ENCODE data around the gene SPATA2. TPM values are rescaled to one million over a fixed set of nuclear protein-coding genes. Genes with fewer than 3 reads are reported as not detected.

SPATA2 gene
- total RNA-seq, 4 donors from 2014 or later = 3.3 to 5.6 (median 4.0) TPM

GRCh38 chr20:49890471-49891361 lies 24.6 kb downstream of the SPATA2 start:
- intact Hi-C loops (cut with DNase I) = no loop called here
- peaks cover 0 to 78% (median 19%) of the 10 kb centered on the region in 3 donors for H3K4me1 ChIP-seq
- H3K36me3 ChIP-seq = peaks cover 2 to 47% (median 8%) of the 10 kb centered on the region in 3 donors
- DNase-seq = no peak
- H3K4me3 ChIP-seq = no peak overlapping the region
- WGBS, 2 donors = 77 to 83% methylated on average over 1 to 13 of the region's 21 CpGs
- TF ChIP-seq CTCF (IDR thresholded peaks at IDR 0.05) (no peak), POLR2A (IDR thresholded peaks at IDR 0.05) (no peak)
- H3K9me3 ChIP-seq = no peaks in the 10 kb centered on the region
- H3K27me3 ChIP-seq = no peaks in the 10 kb centered on the region
- H3K27ac ChIP-seq = peak overlapping the region in 1 of 4 donors; percentile 44

GRCh38 chr20:49889935-49890333 lies 25.4 kb downstream of the SPATA2 start:
- 52 to 55% methylated on average over 7 to 8 of the region's 9 CpGs for WGBS, 2 donors
- no peak for DNase-seq
- H3K4me3 ChIP-seq = no peak overlapping the region
- peaks cover 0 to 78% (median 19%) of the 10 kb centered on the region in 3 donors for H3K4me1 ChIP-seq
- no peak for TF ChIP-seq POLR2A (IDR thresholded peaks at IDR 0.05)
- TF ChIP-seq CTCF (IDR thresholded peaks at IDR 0.05) = peak in 4 of 6 experiments; percentile 16 to 61 (median 40)
- peak overlapping the region in 1 of 4 donors; percentile 44 for H3K27ac ChIP-seq
- H3K9me3 ChIP-seq = no peaks in the 10 kb centered on the region
- intact Hi-C loops (cut with DNase I) = loop anchor here (10.0 kb wide), 1 partner anchor 345 kb away; no protein-coding TSS in a partner anchor
- H3K27me3 ChIP-seq = no peaks in the 10 kb centered on the region
- H3K36me3 ChIP-seq = peaks cover 6 to 55% (median 9%) of the 10 kb centered on the region in 3 donors

DNA sequence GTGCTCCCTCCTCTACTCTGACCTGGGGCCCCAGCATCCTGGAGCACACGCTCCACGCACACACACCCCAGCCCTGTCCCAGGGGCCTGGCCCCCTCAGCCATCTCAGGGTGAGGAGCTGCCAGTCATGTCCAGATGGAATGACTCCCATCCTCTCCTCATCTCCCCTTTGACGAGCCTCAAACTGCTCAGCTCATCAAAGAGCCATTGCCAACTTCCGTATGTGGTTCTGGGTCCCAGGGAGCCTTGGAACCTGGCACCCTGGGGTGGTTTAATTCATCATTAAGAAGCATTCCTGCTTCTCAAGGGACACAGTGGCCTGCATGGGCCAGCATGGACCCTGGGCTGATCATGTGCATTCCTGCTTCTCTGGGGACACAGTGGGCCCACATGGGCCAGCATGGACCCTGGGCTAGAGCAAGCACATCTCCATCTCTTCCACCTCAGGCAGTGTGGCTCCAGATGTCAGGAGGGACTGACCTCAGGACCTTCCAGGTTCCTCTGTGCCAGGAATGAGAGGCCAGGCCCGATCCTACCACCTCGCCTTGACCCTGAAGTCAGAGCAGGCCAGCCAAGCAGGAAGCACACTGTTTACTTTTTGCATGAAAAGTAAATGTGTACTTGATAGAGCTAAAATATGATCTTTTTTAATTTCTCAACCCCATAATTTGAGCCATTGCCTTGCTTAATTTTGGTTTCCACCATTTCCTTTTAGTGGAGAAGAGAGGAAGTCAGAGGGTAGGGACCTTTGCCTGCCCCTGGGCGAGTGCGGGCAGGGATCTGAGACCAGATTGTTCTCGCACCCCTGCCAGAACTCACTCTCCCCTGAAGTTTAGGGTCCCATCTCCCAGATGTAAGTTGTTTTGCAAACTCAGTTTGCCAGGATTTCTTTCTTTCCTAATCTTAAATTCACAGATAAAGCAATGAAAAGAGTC lies 26.1 kb downstream of the SPATA2 start:
- 58 to 68% methylated on average over 6 to 8 of the region's 9 CpGs for WGBS, 2 donors
- H3K36me3 ChIP-seq = peaks cover 13 to 62% (median 16%) of the 10 kb centered on the region in 3 donors
- no peaks in the 10 kb centered on the region for H3K9me3 ChIP-seq
- no peak overlapping the region for H3K4me3 ChIP-seq
- H3K27me3 ChIP-seq = no peaks in the 10 kb centered on the region
- H3K4me1 ChIP-seq = peaks cover 0 to 78% (median 19%) of the 10 kb centered on the region in 3 donors
- intact Hi-C loops (cut with DNase I) = loop anchor here (10.0 kb wide), 1 partner anchor 344 kb away; no protein-coding TSS in a partner anchor
- peak overlapping the region in 2 of 4 donors; percentile 16 to 44 for H3K27ac ChIP-seq
- no peak for DNase-seq
- TF ChIP-seq CTCF (IDR thresholded peaks at IDR 0.05) = no peak
- no peak for TF ChIP-seq POLR2A (IDR thresholded peaks at IDR 0.05)

DNA sequence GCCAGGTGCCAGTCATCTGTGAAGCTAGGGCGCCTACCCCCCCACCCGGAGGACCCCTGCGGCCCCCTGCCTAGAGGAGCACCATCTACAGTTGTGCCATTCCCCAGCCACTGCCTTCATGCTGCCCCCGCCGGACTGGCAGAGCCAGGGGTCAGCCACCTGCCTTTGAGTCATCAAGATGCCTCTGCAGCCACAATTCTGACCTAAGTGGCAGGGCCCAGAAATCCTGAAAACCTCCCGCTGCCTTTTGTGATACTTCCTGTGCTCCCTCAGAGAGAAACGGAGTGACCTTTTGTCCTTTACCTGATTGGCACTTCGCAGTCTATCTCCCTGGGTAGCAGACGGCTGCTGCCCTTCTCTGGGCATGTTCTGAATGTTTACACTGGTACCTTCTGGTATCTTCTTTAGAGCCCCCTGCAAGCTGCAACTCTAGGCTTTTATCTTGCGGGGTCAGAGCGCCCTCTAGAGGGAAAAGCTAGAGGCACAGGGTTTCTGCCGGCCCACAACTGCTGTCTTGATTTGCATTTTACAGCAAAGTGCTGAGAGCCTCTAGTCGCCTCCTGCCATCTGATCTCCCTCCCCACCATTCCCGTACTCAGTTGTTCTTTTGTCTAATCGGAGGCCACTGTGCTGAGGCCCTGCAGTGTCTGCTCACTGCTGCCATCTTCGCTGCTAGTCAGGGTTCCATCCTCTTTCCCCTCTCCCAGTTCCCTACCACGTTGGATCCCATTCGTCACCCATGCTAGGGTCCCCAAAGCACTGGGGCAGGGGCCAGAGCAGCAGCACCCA lies 26.9 kb downstream of the SPATA2 start:
- Histone ChIP-seq H3K9me3 (no peaks in the 10 kb centered on the region), H3K27ac (peak overlapping the region in 3 of 4 donors; percentile 33 to 79 (median 75)), H3K4me3 (no peak overlapping the region), H3K27me3 (no peaks in the 10 kb centered on the region), H3K4me1 (peaks cover 0 to 70% (median 19%) of the 10 kb centered on the region in 3 donors), H3K36me3 (peaks cover 16 to 70% (median 19%) of the 10 kb centered on the region in 3 donors)
- intact Hi-C loops (cut with DNase I) = loop anchor here (10.0 kb wide), 1 partner anchor 344 kb away; no protein-coding TSS in a partner anchor
- DNase-seq = no peak
- no peak for TF ChIP-seq POLR2A (IDR thresholded peaks at IDR 0.05)
- peak; percentile 66 to 76 (median 70) for TF ChIP-seq CTCF (IDR thresholded peaks at IDR 0.05)
- 43 to 53% methylated on average over 10 to 13 of the region's 18 CpGs for WGBS, 2 donors

All from esophagus squamous epithelium (tissue), 5 donors.